GM12801 (cell line): ENCODE data around the gene BCAS3.

Experiments
- TF ChIP-seq, protein P1 (sequence below): IDR thresholded peaks from one replicate; pipeline ENCODE4 v1.5.1; 2011; ENCODE audit warnings: control low read depth; ENCODE audit not compliant: insufficient read length; ENCODE audit errors: extremely low read depth

BCAS3 gene

DNA sequence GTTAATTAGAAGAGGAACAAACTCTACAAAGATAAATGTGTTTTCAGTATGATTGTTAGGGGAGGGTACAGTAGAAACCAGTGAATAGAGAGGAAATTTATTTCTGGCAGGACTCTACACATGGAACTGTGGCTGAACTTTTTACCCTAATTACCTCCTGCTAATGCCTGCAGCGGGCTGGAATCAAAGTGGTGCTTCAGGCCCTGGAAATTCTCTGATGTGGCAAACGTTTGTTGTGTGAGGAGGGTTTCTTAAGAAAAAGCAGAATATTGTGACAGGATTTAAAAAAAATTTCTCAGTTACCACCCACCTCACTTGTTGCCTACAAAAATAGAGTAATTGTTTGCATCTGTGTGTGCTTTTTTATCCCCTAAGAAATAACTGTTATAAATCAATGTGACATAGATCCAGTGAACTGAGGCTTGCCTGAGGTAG, 154.5 kb downstream of the BCAS3 start:
- TF ChIP-seq, protein P1, sequence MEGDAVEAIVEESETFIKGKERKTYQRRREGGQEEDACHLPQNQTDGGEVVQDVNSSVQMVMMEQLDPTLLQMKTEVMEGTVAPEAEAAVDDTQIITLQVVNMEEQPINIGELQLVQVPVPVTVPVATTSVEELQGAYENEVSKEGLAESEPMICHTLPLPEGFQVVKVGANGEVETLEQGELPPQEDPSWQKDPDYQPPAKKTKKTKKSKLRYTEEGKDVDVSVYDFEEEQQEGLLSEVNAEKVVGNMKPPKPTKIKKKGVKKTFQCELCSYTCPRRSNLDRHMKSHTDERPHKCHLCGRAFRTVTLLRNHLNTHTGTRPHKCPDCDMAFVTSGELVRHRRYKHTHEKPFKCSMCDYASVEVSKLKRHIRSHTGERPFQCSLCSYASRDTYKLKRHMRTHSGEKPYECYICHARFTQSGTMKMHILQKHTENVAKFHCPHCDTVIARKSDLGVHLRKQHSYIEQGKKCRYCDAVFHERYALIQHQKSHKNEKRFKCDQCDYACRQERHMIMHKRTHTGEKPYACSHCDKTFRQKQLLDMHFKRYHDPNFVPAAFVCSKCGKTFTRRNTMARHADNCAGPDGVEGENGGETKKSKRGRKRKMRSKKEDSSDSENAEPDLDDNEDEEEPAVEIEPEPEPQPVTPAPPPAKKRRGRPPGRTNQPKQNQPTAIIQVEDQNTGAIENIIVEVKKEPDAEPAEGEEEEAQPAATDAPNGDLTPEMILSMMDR: no peak

GRCh38 chr17:60832631-60833030, 155.0 kb downstream of the BCAS3 start:
- TF ChIP-seq, protein P1: no peak

DNA sequence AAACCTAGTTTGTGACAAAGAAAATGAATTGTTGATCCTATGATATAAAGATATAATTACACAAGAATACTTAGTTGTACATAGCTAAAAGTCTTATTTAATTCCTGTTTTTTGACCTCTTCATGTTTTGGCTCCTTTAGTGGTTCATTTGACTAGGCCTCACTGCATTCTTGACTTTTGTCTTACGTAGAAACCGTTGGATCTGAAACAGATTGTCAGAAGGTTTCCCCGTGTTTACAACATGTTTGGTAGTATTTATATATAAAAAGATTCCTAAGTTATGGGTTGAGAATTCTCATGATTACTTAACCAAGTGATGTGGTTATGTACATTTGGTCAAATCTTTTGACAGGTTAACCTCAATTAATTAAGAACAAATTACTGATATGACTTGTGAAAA, 162.8 kb downstream of the BCAS3 start:
- TF ChIP-seq, protein P1: no peak

- TF ChIP-seq, protein P1: no peak
Measured at GRCh38 chr17:60845012-60845411, 167.4 kb downstream of the BCAS3 start.

GRCh38 chr17:60846175-60846574, 168.5 kb downstream of the BCAS3 start:
- TF ChIP-seq, protein P1: no peak

DNA sequence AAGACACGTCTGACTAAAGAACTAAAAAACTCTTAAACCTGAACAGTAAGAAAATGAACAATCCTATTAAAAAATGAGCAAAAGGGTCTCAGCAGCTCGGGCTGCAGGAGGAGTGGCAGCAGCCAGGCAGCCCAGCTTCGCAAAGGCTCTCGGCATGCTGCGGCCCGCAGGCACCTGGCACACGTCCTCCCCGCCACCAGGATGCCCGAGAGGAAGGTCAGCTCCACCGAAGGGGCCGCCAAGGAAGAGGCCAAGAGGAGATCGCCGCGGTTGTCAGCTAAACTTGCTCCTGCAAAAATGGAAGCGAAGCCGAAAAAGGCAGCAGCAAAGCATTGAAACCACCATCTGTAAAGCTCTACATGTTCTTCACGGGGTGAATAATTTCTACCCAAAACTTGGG, 173.5 kb downstream of the BCAS3 start:
- TF ChIP-seq, protein P1: no peak

GRCh38 chr17:60857556-60858080, 180.0 kb downstream of the BCAS3 start:
- TF ChIP-seq, protein P1: no peak
